DND-41 (cell line): ENCODE measurements around the gene MESP2.
"Not testable (repeated sequence)": the region's sequence is repeated elsewhere in the genome, so short reads cannot be mapped to it uniquely, and the experiment has no call there.

ENCODE experiments used
- ATAC-seq: fragments of 200-7000 bp; cut with Tn5 transposase; 3 replicates; pipeline ENCODE4 v1.9.1; 2021; ENCODE audit warnings: low read depth; ENCODE audit not compliant: insufficient read depth
- DNase-seq: peaks from one replicate; pipeline ENCODE4 v3.0.0-alpha.2; 2020
- H2AFZ ChIP-seq: 2 replicates; pipeline ENCODE4 v1.6.0; 2012; ENCODE audit warnings: low read depth, low read length
- H3K27ac ChIP-seq: 2 replicates; pipeline ENCODE4 v1.5.1; 2012; ENCODE audit warnings: low read length, inconsistent platforms
- H3K27me3 ChIP-seq: fragments of 200-600 bp; sonication (generic); 2 replicates; pipeline ENCODE4 v1.6.0; 2012; ENCODE audit warnings: low read length, mild to moderate bottlenecking, inconsistent platforms; ENCODE audit not compliant: insufficient read depth, poor library complexity
- H3K36me3 ChIP-seq: 2 replicates; pipeline ENCODE4 v1.5.1; 2012; ENCODE audit warnings: low read length, inconsistent platforms; ENCODE audit not compliant: insufficient read depth
- H3K4me1 ChIP-seq: 2 replicates; pipeline ENCODE4 v1.5.1; 2012; ENCODE audit warnings: mild to moderate bottlenecking, low read length; ENCODE audit not compliant: insufficient read depth
- H3K4me2 ChIP-seq: 2 replicates; pipeline ENCODE4 v1.6.0; 2012; ENCODE audit warnings: mild to moderate bottlenecking, moderate library complexity, low read length, inconsistent platforms; ENCODE audit not compliant: insufficient read depth
- H3K4me3 ChIP-seq, 2 experiments: fragments of 200-600 bp in 1 of 2; shearing (Covaris generic) in 1 of 2; 2 replicates each; pipeline ENCODE4 v1.5.1; 2012 to 2016; ENCODE audit warnings: inconsistent platforms in 2 of 2, low read length in 2 of 2, mild to moderate bottlenecking in 2 of 2, low read depth in 1 of 2, moderate library complexity in 1 of 2
- H3K79me2 ChIP-seq: 2 replicates; pipeline ENCODE4 v1.6.0; 2012; ENCODE audit warnings: low read length, inconsistent platforms; ENCODE audit not compliant: insufficient read depth
- H3K9ac ChIP-seq: 2 replicates; pipeline ENCODE4 v1.6.0; 2012; ENCODE audit warnings: low read depth, mild to moderate bottlenecking, inconsistent platforms, low read length, moderate library complexity
- H3K9me3 ChIP-seq: 2 replicates; pipeline ENCODE4 v1.5.1; 2012; ENCODE audit warnings: low read length, moderate library complexity, mild to moderate bottlenecking, inconsistent platforms; ENCODE audit not compliant: insufficient read depth, severe bottlenecking
- H4K20me1 ChIP-seq: 2 replicates; pipeline ENCODE4 v1.6.0; 2012; ENCODE audit warnings: low read length; ENCODE audit not compliant: insufficient read depth
- CTCF ChIP-seq: IDR thresholded peaks from 2 replicates; pipeline ENCODE4 v1.5.1; 2012; ENCODE audit warnings: borderline replicate concordance, low read length, moderate library complexity, mild to moderate bottlenecking; ENCODE audit not compliant: poor library complexity, severe bottlenecking; ENCODE audit errors: extremely low read depth
- EZH2 ChIP-seq: IDR thresholded peaks from 3 replicates; pipeline ENCODE4 v1.6.1; 2012; ENCODE audit warnings: borderline replicate concordance, low read depth, mild to moderate bottlenecking, moderate library complexity, low read length, inconsistent platforms; ENCODE audit not compliant: severe bottlenecking

Gene MESP2

GRCh38 chr15:89780601-89781000 is 4.5 kb downstream of the MESP2 start:
- Histone ChIP-seq H3K4me3 (no peak overlapping the region), H3K27ac (no peak overlapping the region), H3K27me3 (no peaks in the 10 kb centered on the region), H3K36me3 (no peaks in the 10 kb centered on the region), H3K9me3 (no peaks in the 10 kb centered on the region), H3K4me2 (no peak overlapping the region), H3K9ac (no peak overlapping the region), H3K79me2 (no peaks in the 10 kb centered on the region), H2AFZ (no peak overlapping the region), H3K4me1 (no peaks in the 10 kb centered on the region), H4K20me1 (no peaks in the 10 kb centered on the region)
- no peak for DNase-seq
- TF ChIP-seq EZH2 (no peak), CTCF (no peak)
- no peak for ATAC-seq

GRCh38 chr15:89781055-89781454 is 4.9 kb downstream of the MESP2 start:
- TF ChIP-seq EZH2, result no peak
- no peak for TF ChIP-seq CTCF
- no peaks in the 10 kb centered on the region for H3K4me1 ChIP-seq
- H4K20me1 ChIP-seq, result no peaks in the 10 kb centered on the region
- no peak overlapping the region for H3K4me2 ChIP-seq
- H3K9ac ChIP-seq, result no peak overlapping the region
- H3K36me3 ChIP-seq, result no peaks in the 10 kb centered on the region
- DNase-seq (no peak), ATAC-seq (no peak)
- H3K79me2 ChIP-seq, result no peaks in the 10 kb centered on the region
- no peak overlapping the region for H3K4me3 ChIP-seq
- H3K9me3 ChIP-seq, result no peaks in the 10 kb centered on the region
- H2AFZ ChIP-seq, result no peak overlapping the region
- no peak overlapping the region for H3K27ac ChIP-seq
- no peaks in the 10 kb centered on the region for H3K27me3 ChIP-seq

- H3K9ac ChIP-seq, result no peak overlapping the region
- no peak overlapping the region for H2AFZ ChIP-seq
- H3K79me2 ChIP-seq, result no peaks in the 10 kb centered on the region
- ATAC-seq, result no peak
- DNase-seq, result no peak
- no peak overlapping the region for H3K4me3 ChIP-seq
- TF ChIP-seq CTCF (no peak), EZH2 (no peak)
- H3K9me3 ChIP-seq, result no peaks in the 10 kb centered on the region
- H4K20me1 ChIP-seq, result no peaks in the 10 kb centered on the region
- no peaks in the 10 kb centered on the region for H3K4me1 ChIP-seq
- H3K27ac ChIP-seq, result no peak overlapping the region
- H3K36me3 ChIP-seq, result no peaks in the 10 kb centered on the region
- no peaks in the 10 kb centered on the region for H3K27me3 ChIP-seq
- no peak overlapping the region for H3K4me2 ChIP-seq
These were observed 5.9 kb downstream of the MESP2 start for GRCh38 chr15:89781891-89782618.

GRCh38 chr15:89782619-89782950 is 6.5 kb downstream of the MESP2 start:
- not testable (repeated sequence) for H3K4me1 ChIP-seq, H3K27ac ChIP-seq, DNase-seq, H4K20me1 ChIP-seq, H3K4me3 ChIP-seq, H3K9ac ChIP-seq, H3K79me2 ChIP-seq, H2AFZ ChIP-seq, ATAC-seq, H3K9me3 ChIP-seq, H3K4me2 ChIP-seq, H3K27me3 ChIP-seq, H3K36me3 ChIP-seq
